HCT116 (cell line): ENCODE data around the gene NLGN2. TPM values are rescaled to one million over a fixed set of nuclear protein-coding genes. Genes with fewer than 3 reads are reported as not detected.

Experiments used
- ATAC-seq: fragments of 200-7000 bp; cut with Tn5 transposase; 2 replicates; pipeline ENCODE4 v1.9.1; 2020; ENCODE audit warnings: mild to moderate bottlenecking, moderate library complexity
- Bru-seq: library from RNA; stranded (reverse); fragments of 400-500 nt; gene quantifications from one replicate; lab custom pipeline; 2021; lab: Mats Ljungman, UMichigan
- BruChase-seq, 2 experiments: library from RNA; stranded (reverse); fragments of 400-500 nt; gene quantifications; one replicate each; lab custom pipeline; 2021; lab: Mats Ljungman, UMichigan
- BruUV-seq: library from RNA; stranded (reverse); fragments of 400-500 nt; replicated peaks from 2 replicates; lab custom pipeline; 2021; lab: Mats Ljungman, UMichigan
- CTCF ChIA-PET: fragments of 300-600 bp; sonication (Branson Sonifier 250); formaldehyde crosslinking; loops from one replicate; lab custom pipeline; 2021; ENCODE audit warnings: antibody characterized with exemption; lab: Charles Lee
- POLR2A ChIA-PET: fragments of 300-600, 350-600 bp; sonication (Branson Sonifier 250); formaldehyde crosslinking; loops from one replicate; lab custom pipeline; 2021; ENCODE audit warnings: antibody characterized with exemption; lab: Charles Lee
- RAD21 ChIA-PET, 2 experiments: fragments of 300-600 bp; sonication (Branson Sonifier 250); formaldehyde crosslinking; loops; one replicate each; lab custom pipeline; 2023; ENCODE audit warnings: low total read pairs in 2 of 2; ENCODE audit not compliant: uncharacterized antibody in 2 of 2, unreplicated experiment in 2 of 2, low non-redundant PET in 1 of 2; lab: Charles Lee
- DNase-seq: peaks from one replicate; pipeline ENCODE4 v3.0.0-alpha.2; 2010; ENCODE audit warnings: low read depth, low spot score
- H2AFZ ChIP-seq: fragments of 200-600 bp; shearing (Covaris generic), sonication (generic); 2 replicates; pipeline ENCODE4 v1.6.1; 2017; ENCODE audit warnings: low read depth, mixed run types, mixed read lengths, antibody characterized with exemption, low read length; ENCODE audit not compliant: poor library complexity, severe bottlenecking
- H3K27ac ChIP-seq: 2 replicates; pipeline ENCODE4 v1.5.1; 2012; ENCODE audit warnings: low read depth, low read length
- H3K27me3 ChIP-seq: fragments of 200-600 bp; sonication (generic); 2 replicates; pipeline ENCODE4 v1.6.1; 2016; ENCODE audit warnings: mixed run types, low read length, mixed read lengths; ENCODE audit not compliant: insufficient read depth
- H3K36me3 ChIP-seq, 2 experiments: fragments of 200-500 bp in 1 of 2; fragments of 200-600 bp in 1 of 2; sonication (Bioruptor generic) in 1 of 2; sonication (generic) in 1 of 2; 2 replicates each; pipeline versions ENCODE4 v1.5.1 to v1.6.1; 2014 to 2016; ENCODE audit warnings: low read length in 2 of 2, inconsistent platforms in 1 of 2, mixed read lengths in 1 of 2, mixed run types in 1 of 2; ENCODE audit not compliant: insufficient read depth in 2 of 2, control insufficient read depth in 1 of 2
- H3K4me1 ChIP-seq, 2 experiments: fragments of 200-600 bp in 1 of 2; sonication (generic) in 1 of 2; 2 replicates each; pipeline versions ENCODE4 v1.5.1 to v1.6.1; 2012 to 2017; ENCODE audit warnings: low read length in 2 of 2, inconsistent platforms in 1 of 2, mild to moderate bottlenecking in 1 of 2, mixed read lengths in 1 of 2, mixed run types in 1 of 2, moderate library complexity in 1 of 2; ENCODE audit not compliant: insufficient read depth in 2 of 2, control insufficient read depth in 1 of 2
- H3K4me2 ChIP-seq: fragments of 200-600 bp; sonication (generic); 2 replicates; pipeline ENCODE4 v1.6.1; 2017; ENCODE audit warnings: mixed run types, low read length, mixed read lengths
- H3K4me3 ChIP-seq, 2 experiments: fragments of 200-600 bp in 1 of 2; sonication (generic) in 1 of 2; replicated peaks in 1 of 2; 2 replicates each; pipeline ENCODE4 v1.5.1; 2011 to 2016; ENCODE audit warnings: low read length in 2 of 2, control low read depth in 1 of 2, low read depth in 1 of 2, mild to moderate bottlenecking in 1 of 2, mixed read lengths in 1 of 2, mixed run types in 1 of 2
- H3K79me2 ChIP-seq: fragments of 200-600 bp; sonication (generic); 2 replicates; pipeline ENCODE4 v1.6.1; 2017; ENCODE audit warnings: mild to moderate bottlenecking, mixed run types, low read length, moderate library complexity, mixed read lengths; ENCODE audit not compliant: insufficient read depth
- H3K9ac ChIP-seq: fragments of 200-600 bp; sonication (generic); 2 replicates; pipeline ENCODE4 v1.6.1; 2016; ENCODE audit warnings: low read length, mixed read lengths
- H3K9me2 ChIP-seq: fragments of 200-600 bp; sonication (generic), shearing (Covaris generic); 2 replicates; pipeline ENCODE4 v1.6.1; 2017; ENCODE audit warnings: mixed run types, mild to moderate bottlenecking, moderate library complexity; ENCODE audit not compliant: insufficient read depth
- H3K9me3 ChIP-seq, 2 experiments: fragments of 200-500 bp in 1 of 2; fragments of 200-600 bp in 1 of 2; sonication (Bioruptor generic) in 1 of 2; sonication (generic) in 1 of 2; 2 replicates each; pipeline ENCODE4 v1.6.1; 2014 to 2017; ENCODE audit warnings: low read length in 2 of 2, mixed read lengths in 2 of 2, inconsistent platforms in 1 of 2, low read depth in 1 of 2, mild to moderate bottlenecking in 1 of 2, mixed run types in 1 of 2, moderate library complexity in 1 of 2; ENCODE audit not compliant: control insufficient read depth in 1 of 2, insufficient read depth in 1 of 2
- H4K20me1 ChIP-seq: fragments of 200-600 bp; sonication (generic), shearing (Covaris generic); 2 replicates; pipeline ENCODE4 v1.6.1; 2017; ENCODE audit warnings: mixed run types, mild to moderate bottlenecking, moderate library complexity; ENCODE audit not compliant: insufficient read depth
- CBX3 ChIP-seq: IDR thresholded peaks from 2 replicates; pipeline ENCODE4 v1.6.1; 2012; ENCODE audit warnings: low read depth
- ELF1 ChIP-seq: IDR thresholded peaks from 2 replicates; pipeline ENCODE4 v1.6.1; 2012; ENCODE audit warnings: low read depth, borderline replicate concordance
- EZH2 ChIP-seq: fragments of 200-600 bp; sonication (generic); IDR thresholded peaks from 2 replicates; pipeline ENCODE4 v1.6.1; 2017; ENCODE audit warnings: antibody characterized with exemption, mixed run types
- EZH2phosphoT487 ChIP-seq: fragments of 200-600 bp; IDR thresholded peaks from 2 replicates; pipeline ENCODE4 v1.6.1; 2018; ENCODE audit warnings: antibody characterized with exemption, borderline replicate concordance
- JUND ChIP-seq: IDR thresholded peaks from 2 replicates; pipeline ENCODE4 v1.6.1; 2012
- RAD21 ChIP-seq: IDR thresholded peaks from 2 replicates; pipeline ENCODE4 v1.6.1; 2012; ENCODE audit warnings: low read depth, mild to moderate bottlenecking
- SP1 ChIP-seq: IDR thresholded peaks from 2 replicates; pipeline ENCODE4 v1.6.1; 2012; ENCODE audit warnings: low read depth
- SRF ChIP-seq: IDR thresholded peaks from 2 replicates; pipeline ENCODE4 v1.6.1; 2012; ENCODE audit warnings: low read depth
- YY1 ChIP-seq: IDR thresholded peaks from 2 replicates; pipeline ENCODE4 v1.6.1; 2011; ENCODE audit warnings: low read length, low read depth, moderate library complexity, mild to moderate bottlenecking; ENCODE audit not compliant: insufficient replicate concordance; ENCODE audit errors: extremely low read depth
- ZNF274 ChIP-seq: fragments of 200-500 bp; sonication (Bioruptor generic); IDR thresholded peaks from 2 replicates; pipeline ENCODE4 v1.6.1; 2014; ENCODE audit warnings: mild to moderate bottlenecking, low read depth, low read length, inconsistent platforms
- intact Hi-C: fragments of 100-400 bp; cut with micrococcal nuclease; formaldehyde crosslinking; loops from 2 replicates; pipeline ENCODE4 v1.10.0; 2022
- long read RNA-seq: library from polyadenylated mRNA; unstranded; transcript quantifications from one replicate; pipeline ENCODE4 v2.0.0, GENCODE V29; 2021; ENCODE audit not compliant: unreplicated experiment
- polyA plus RNA-seq: library from polyadenylated mRNA; unstranded; fragments of >200 nt; gene quantifications from 2 replicates; pipeline ENCODE4 v1.2.1, GENCODE V29; 2012; ENCODE audit warnings: missing spikeins
- total RNA-seq: library from RNA; stranded (reverse); gene quantifications from one replicate; pipeline ENCODE4 v1.2.1, GENCODE V29; 2021; ENCODE audit not compliant: unreplicated experiment
- TF ChIP-seq, protein P1 (sequence below): IDR thresholded peaks from 2 replicates; pipeline ENCODE4 v1.6.1; 2011; ENCODE audit warnings: mild to moderate bottlenecking, low read length, moderate library complexity; ENCODE audit not compliant: insufficient replicate concordance; ENCODE audit errors: extremely low read depth
- TF ChIP-seq, protein P2 (sequence below): IDR thresholded peaks from 2 replicates; pipeline ENCODE4 v1.6.1; 2012
- TF ChIP-seq, protein P3 (sequence below): IDR thresholded peaks from 2 replicates; pipeline ENCODE4 v1.6.1; 2012; ENCODE audit warnings: low read depth

NLGN2 gene
- total RNA-seq (60.5 TPM), Bru-seq, nascent RNA (percentile 68 among the genes with signal in this experiment), BruChase-seq, experiment 1, labeled RNA remaining after a 6-hour chase (percentile 90 among the genes with signal in this experiment), BruChase-seq, experiment 2, labeled RNA remaining after a 2-hour chase (percentile 85 among the genes with signal in this experiment)
- 45.2 and 50.6 TPM in 2 replicates for polyA plus RNA-seq
- long read RNA-seq, partial matches to known transcripts = 0 of 72 reads
- long read RNA-seq, other reads (novel, unspliced or antisense) = 72 of 72 reads

GRCh38 chr17:7407485-7408251 lies at the start of gene NLGN2:
TSS of gene NLGN2 (plus strand) at chr17:7407845. CDS start at chr17:7408256, 411 bp downstream.
- Histone ChIP-seq H3K27ac (no peak within 1 kb of the TSS), H3K4me2 (no peak within 1 kb of the TSS), H3K9ac (no peak within 1 kb of the TSS), H3K79me2 (peaks cover 7% of the 10 kb centered on the region), H3K4me3 (no peak within 1 kb of the TSS), H3K27me3 (no peaks in the 10 kb centered on the region), H3K9me3 (no peaks in the 10 kb centered on the region), H3K36me3 (peaks cover 0 to 6% of the 10 kb centered on the region in 2 experiments; a peak in 1 of 4 replicates), H3K4me1 (peaks cover 13 to 21% of the 10 kb centered on the region in 2 experiments), H4K20me1 (no peaks in the 10 kb centered on the region), H3K9me2 (no peaks in the 10 kb centered on the region), H2AFZ (no peak within 1 kb of the TSS)
- ChIA-PET POLR2A (no interaction called here), CTCF (no interaction called here), RAD21 (no interaction called here)
- intact Hi-C loops = no loop called here
- DNase-seq (no peak), ATAC-seq (no peak)
- TF ChIP-seq EZH2 = no peak
- no peak for TF ChIP-seq SP1
- no peak for TF ChIP-seq EZH2phosphoT487
- TF ChIP-seq, protein P1, sequence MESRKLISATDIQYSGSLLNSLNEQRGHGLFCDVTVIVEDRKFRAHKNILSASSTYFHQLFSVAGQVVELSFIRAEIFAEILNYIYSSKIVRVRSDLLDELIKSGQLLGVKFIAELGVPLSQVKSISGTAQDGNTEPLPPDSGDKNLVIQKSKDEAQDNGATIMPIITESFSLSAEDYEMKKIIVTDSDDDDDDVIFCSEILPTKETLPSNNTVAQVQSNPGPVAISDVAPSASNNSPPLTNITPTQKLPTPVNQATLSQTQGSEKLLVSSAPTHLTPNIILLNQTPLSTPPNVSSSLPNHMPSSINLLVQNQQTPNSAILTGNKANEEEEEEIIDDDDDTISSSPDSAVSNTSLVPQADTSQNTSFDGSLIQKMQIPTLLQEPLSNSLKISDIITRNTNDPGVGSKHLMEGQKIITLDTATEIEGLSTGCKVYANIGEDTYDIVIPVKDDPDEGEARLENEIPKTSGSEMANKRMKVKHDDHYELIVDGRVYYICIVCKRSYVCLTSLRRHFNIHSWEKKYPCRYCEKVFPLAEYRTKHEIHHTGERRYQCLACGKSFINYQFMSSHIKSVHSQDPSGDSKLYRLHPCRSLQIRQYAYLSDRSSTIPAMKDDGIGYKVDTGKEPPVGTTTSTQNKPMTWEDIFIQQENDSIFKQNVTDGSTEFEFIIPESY = no peak
- no peak for TF ChIP-seq RAD21
- no peak for TF ChIP-seq CBX3
- TF ChIP-seq YY1 = no peak
- TF ChIP-seq, protein P2, sequence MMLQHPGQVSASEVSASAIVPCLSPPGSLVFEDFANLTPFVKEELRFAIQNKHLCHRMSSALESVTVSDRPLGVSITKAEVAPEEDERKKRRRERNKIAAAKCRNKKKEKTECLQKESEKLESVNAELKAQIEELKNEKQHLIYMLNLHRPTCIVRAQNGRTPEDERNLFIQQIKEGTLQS = no peak
- no peak for TF ChIP-seq JUND
- TF ChIP-seq, protein P3, sequence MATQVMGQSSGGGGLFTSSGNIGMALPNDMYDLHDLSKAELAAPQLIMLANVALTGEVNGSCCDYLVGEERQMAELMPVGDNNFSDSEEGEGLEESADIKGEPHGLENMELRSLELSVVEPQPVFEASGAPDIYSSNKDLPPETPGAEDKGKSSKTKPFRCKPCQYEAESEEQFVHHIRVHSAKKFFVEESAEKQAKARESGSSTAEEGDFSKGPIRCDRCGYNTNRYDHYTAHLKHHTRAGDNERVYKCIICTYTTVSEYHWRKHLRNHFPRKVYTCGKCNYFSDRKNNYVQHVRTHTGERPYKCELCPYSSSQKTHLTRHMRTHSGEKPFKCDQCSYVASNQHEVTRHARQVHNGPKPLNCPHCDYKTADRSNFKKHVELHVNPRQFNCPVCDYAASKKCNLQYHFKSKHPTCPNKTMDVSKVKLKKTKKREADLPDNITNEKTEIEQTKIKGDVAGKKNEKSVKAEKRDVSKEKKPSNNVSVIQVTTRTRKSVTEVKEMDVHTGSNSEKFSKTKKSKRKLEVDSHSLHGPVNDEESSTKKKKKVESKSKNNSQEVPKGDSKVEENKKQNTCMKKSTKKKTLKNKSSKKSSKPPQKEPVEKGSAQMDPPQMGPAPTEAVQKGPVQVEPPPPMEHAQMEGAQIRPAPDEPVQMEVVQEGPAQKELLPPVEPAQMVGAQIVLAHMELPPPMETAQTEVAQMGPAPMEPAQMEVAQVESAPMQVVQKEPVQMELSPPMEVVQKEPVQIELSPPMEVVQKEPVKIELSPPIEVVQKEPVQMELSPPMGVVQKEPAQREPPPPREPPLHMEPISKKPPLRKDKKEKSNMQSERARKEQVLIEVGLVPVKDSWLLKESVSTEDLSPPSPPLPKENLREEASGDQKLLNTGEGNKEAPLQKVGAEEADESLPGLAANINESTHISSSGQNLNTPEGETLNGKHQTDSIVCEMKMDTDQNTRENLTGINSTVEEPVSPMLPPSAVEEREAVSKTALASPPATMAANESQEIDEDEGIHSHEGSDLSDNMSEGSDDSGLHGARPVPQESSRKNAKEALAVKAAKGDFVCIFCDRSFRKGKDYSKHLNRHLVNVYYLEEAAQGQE = no peak
- TF ChIP-seq SRF = no peak
- no peak for TF ChIP-seq ELF1
- no peak for TF ChIP-seq ZNF274
- no TSS peak for BruUV-seq
